IMR-90 (cell line): ENCODE results near the gene SLC12A7. TPM values are rescaled to one million over a fixed set of nuclear protein-coding genes. Genes with fewer than 3 reads are reported as not detected.

Experiments used
- ATAC-seq: fragments of 200-7000 bp; cut with Tn5 transposase; 2 replicates; pipeline ENCODE4 v1.9.1; 2020; ENCODE audit warnings: low read depth, mild to moderate bottlenecking, moderate library complexity
- BruUV-seq: library from RNA; stranded (reverse); fragments of 400-500 nt; replicated peaks from 2 replicates; lab custom pipeline; 2021; lab: Mats Ljungman, UMichigan
- CTCF ChIA-PET: fragments of 300-600 bp; formaldehyde crosslinking; extraction: SDS; loops from one replicate; lab custom pipeline; 2021; ENCODE audit warnings: antibody characterized with exemption; lab: Yijun Ruan, JAX
- POLR2A ChIA-PET: fragments of 300-600 bp; sonication (Branson Sonifier 250); formaldehyde crosslinking; loops from one replicate; lab custom pipeline; 2022; ENCODE audit warnings: antibody characterized with exemption; ENCODE audit not compliant: unreplicated experiment; lab: Charles Lee
- DNase-seq: peaks from one replicate; pipeline ENCODE4 v3.0.0; 2013
- H2AFZ ChIP-seq: replicated peaks from 2 replicates; pipeline ENCODE3; 2013; ENCODE audit warnings: low read length, mild to moderate bottlenecking; ENCODE audit not compliant: poor library complexity
- H2AK5ac ChIP-seq: 2 replicates; pipeline ENCODE4 v1.6.1; 2013; ENCODE audit warnings: low read depth, low read length, inconsistent platforms
- H2AK9ac ChIP-seq: replicated peaks from 2 replicates; pipeline ENCODE3; 2013; ENCODE audit warnings: mild to moderate bottlenecking, low read depth, low read length, moderate library complexity; ENCODE audit not compliant: poor library complexity
- H2BK120ac ChIP-seq: 2 replicates; pipeline ENCODE4 v1.6.1; 2013; ENCODE audit warnings: low read depth, low read length, inconsistent platforms
- H2BK15ac ChIP-seq: 3 replicates; pipeline ENCODE4 v1.6.1; 2013; ENCODE audit warnings: low read depth, low read length, inconsistent platforms
- H2BK20ac ChIP-seq: 2 replicates; pipeline ENCODE4 v1.6.1; 2013; ENCODE audit warnings: low read depth, mild to moderate bottlenecking, inconsistent platforms, low read length, moderate library complexity
- H2BK5ac ChIP-seq: 2 replicates; pipeline ENCODE4 v1.6.1; 2013; ENCODE audit warnings: mild to moderate bottlenecking, low read depth, low read length, inconsistent platforms; ENCODE audit not compliant: poor library complexity, severe bottlenecking
- H3K14ac ChIP-seq: replicated peaks from 2 replicates; pipeline ENCODE4 v1.6.1; 2013; ENCODE audit warnings: low read depth, low read length, inconsistent platforms
- H3K18ac ChIP-seq: 2 replicates; pipeline ENCODE4 v1.6.1; 2013; ENCODE audit warnings: low read depth, low read length, control low read depth
- H3K23ac ChIP-seq: 2 replicates; pipeline ENCODE4 v1.6.1; 2013; ENCODE audit warnings: low read depth, low read length, inconsistent platforms
- H3K27ac ChIP-seq: 2 replicates; pipeline ENCODE4 v1.5.1; 2013; ENCODE audit warnings: mild to moderate bottlenecking, control low read depth, low read length; ENCODE audit not compliant: insufficient read depth
- H3K27me3 ChIP-seq: 2 replicates; pipeline ENCODE4 v1.6.1; 2013; ENCODE audit warnings: low read length; ENCODE audit not compliant: control insufficient read depth, insufficient read depth
- H3K36me3 ChIP-seq: 2 replicates; pipeline ENCODE4 v1.6.1; 2013; ENCODE audit warnings: low read length, mixed read lengths; ENCODE audit not compliant: control insufficient read depth, insufficient read depth
- H3K4ac ChIP-seq: 2 replicates; pipeline ENCODE4 v1.6.1; 2013; ENCODE audit warnings: low read depth, low read length, inconsistent platforms
- H3K4me1 ChIP-seq: 2 replicates; pipeline ENCODE4 v1.6.1; 2013; ENCODE audit warnings: low read length, mixed read lengths; ENCODE audit not compliant: control insufficient read depth, insufficient read depth
- H3K4me2 ChIP-seq: 2 replicates; pipeline ENCODE4 v1.6.1; 2013; ENCODE audit warnings: low read depth, mild to moderate bottlenecking, control low read depth, low read length, moderate library complexity
- H3K4me3 ChIP-seq: 2 replicates; pipeline ENCODE4 v1.5.1; 2013; ENCODE audit warnings: low read depth, mild to moderate bottlenecking, control low read depth, low read length, moderate library complexity; ENCODE audit not compliant: insufficient read depth
- H3K56ac ChIP-seq: 2 replicates; pipeline ENCODE4 v1.6.1; 2013; ENCODE audit warnings: low read length, inconsistent platforms; ENCODE audit not compliant: insufficient read depth; ENCODE audit errors: extremely low read depth
- H3K79me1 ChIP-seq, 2 experiments: 2 replicates each; pipeline ENCODE4 v1.6.1; 2013; ENCODE audit warnings: low read length in 2 of 2, inconsistent platforms in 1 of 2, low read depth in 1 of 2
- H3K9ac ChIP-seq: 2 replicates; pipeline ENCODE4 v1.6.1; 2013; ENCODE audit warnings: low read depth, low read length, control low read depth
- H3K9me1 ChIP-seq: 2 replicates; pipeline ENCODE4 v1.6.1; 2013; ENCODE audit warnings: low read length, inconsistent platforms; ENCODE audit not compliant: insufficient read depth
- H3K9me3 ChIP-seq: 2 replicates; pipeline ENCODE4 v1.6.1; 2013; ENCODE audit warnings: low read length; ENCODE audit not compliant: control insufficient read depth, insufficient read depth
- H4K20me1 ChIP-seq: 2 replicates; pipeline ENCODE4 v1.6.1; 2013; ENCODE audit warnings: low read length, inconsistent platforms; ENCODE audit not compliant: insufficient read depth
- H4K5ac ChIP-seq: 2 replicates; pipeline ENCODE4 v1.6.1; 2013; ENCODE audit warnings: mild to moderate bottlenecking, low read depth, low read length, control low read depth
- H4K8ac ChIP-seq, 2 experiments: 2 replicates each; pipeline ENCODE4 v1.6.1; 2013; ENCODE audit warnings: low read depth in 2 of 2, low read length in 2 of 2, control low read depth in 1 of 2, inconsistent platforms in 1 of 2
- H4K91ac ChIP-seq: 2 replicates; pipeline ENCODE4 v1.6.1; 2013; ENCODE audit warnings: low read depth, low read length, inconsistent platforms; ENCODE audit not compliant: insufficient read depth
- BHLHE40 ChIP-seq: fragments of 150-350 bp; IDR thresholded peaks from 2 replicates; pipeline ENCODE4 v1.6.1; 2016; ENCODE audit warnings: mild to moderate bottlenecking, low read depth, low read length
- CEBPB ChIP-seq: IDR thresholded peaks from 2 replicates; pipeline ENCODE4 v1.6.1; 2012; ENCODE audit warnings: low read depth, low read length, improper control_type of control experiment
- CHD1 ChIP-seq: IDR thresholded peaks from 2 replicates; pipeline ENCODE4 v1.6.1; 2012; ENCODE audit warnings: low read depth, low read length, improper control_type of control experiment
- CTCF ChIP-seq: conservative IDR thresholded peaks from 2 replicates; pipeline ENCODE4 v1.5.1; 2012; ENCODE audit warnings: mild to moderate bottlenecking, low read depth, low read length, improper control_type of control experiment
- ELK1 ChIP-seq: fragments of 150-350 bp; IDR thresholded peaks from 2 replicates; pipeline ENCODE4 v1.6.1; 2016; ENCODE audit warnings: low read depth, mild to moderate bottlenecking, low read length, moderate library complexity, borderline replicate concordance
- FOS ChIP-seq: fragments of 150-350 bp; IDR thresholded peaks from 2 replicates; pipeline ENCODE4 v1.6.1; 2016; ENCODE audit warnings: low read depth, low read length
- MAFK ChIP-seq: IDR thresholded peaks from 2 replicates; pipeline ENCODE4 v1.6.1; 2012; ENCODE audit warnings: low read depth, low read length, improper control_type of control experiment
- MAZ ChIP-seq: IDR thresholded peaks from 2 replicates; pipeline ENCODE4 v1.6.1; 2012; ENCODE audit warnings: low read depth, mild to moderate bottlenecking, low read length, improper control_type of control experiment, moderate library complexity, borderline replicate concordance
- MXI1 ChIP-seq: IDR thresholded peaks from 2 replicates; pipeline ENCODE4 v1.6.1; 2012; ENCODE audit warnings: low read depth, mild to moderate bottlenecking, low read length, moderate library complexity, borderline replicate concordance
- NFE2L2 ChIP-seq: fragments of 150-350 bp; IDR thresholded peaks from 2 replicates; pipeline ENCODE4 v1.6.1; 2016; ENCODE audit warnings: low read depth, mild to moderate bottlenecking, low read length
- POLR2A ChIP-seq: IDR thresholded peaks from 2 replicates; pipeline ENCODE4 v1.6.1; 2012; ENCODE audit warnings: mild to moderate bottlenecking, low read depth, low read length
- RAD21 ChIP-seq: IDR thresholded peaks from 2 replicates; pipeline ENCODE4 v1.6.1; 2012; ENCODE audit warnings: low read length, improper control_type of control experiment
- RCOR1 ChIP-seq: IDR thresholded peaks from 2 replicates; pipeline ENCODE4 v1.6.1; 2012; ENCODE audit warnings: mild to moderate bottlenecking, low read length, improper control_type of control experiment; ENCODE audit not compliant: insufficient replicate concordance
- RFX5 ChIP-seq: IDR thresholded peaks from 2 replicates; pipeline ENCODE4 v1.8.0; 2012; ENCODE audit warnings: low read depth, mild to moderate bottlenecking, low read length, moderate library complexity
- SMC3 ChIP-seq: fragments of 150-350 bp; IDR thresholded peaks from 2 replicates; pipeline ENCODE4 v1.6.1; 2016; ENCODE audit warnings: low read depth, mild to moderate bottlenecking, antibody characterized with exemption, low read length, moderate library complexity
- WGBS, 2 experiments: methylation state at CpG; one replicate each; pipeline versions ENCODE4 v1.1.5 to v1.1.7; 2013; ENCODE audit warnings: missing lambda C conversion rate in 2 of 2; ENCODE audit not compliant: insufficient read length in 1 of 2; ENCODE audit errors: extremely low coverage in 2 of 2; 5-methylcytosine and 5-hydroxymethylcytosine counted together
- dilution Hi-C: fragments of 300-500 bp; cut with HindIII; formaldehyde crosslinking; loops from one replicate; pipeline ENCODE4 v1.14.3; 2018; ENCODE audit warnings: low sequenced_read_pairs; ENCODE audit not compliant: unreplicated experiment
- in situ Hi-C: fragments of 300-500 bp; cut with MboI; formaldehyde crosslinking; loops from 3 replicates; pipeline ENCODE4 v1.14.3; 2019; ENCODE audit warnings: low sequenced_read_pairs, inconsistent platforms, mixed read lengths
- intact Hi-C: fragments of 100-400 bp; cut with micrococcal nuclease; formaldehyde crosslinking; loops from 2 replicates; pipeline ENCODE4 v1.10.0; 2022
- polyA plus RNA-seq, 3 experiments: library from polyadenylated mRNA; depleted of rRNA; stranded (reverse); fragments of >200 nt; gene quantifications; 2 replicates each; pipeline ENCODE4 v1.2.3, GENCODE V29; 2012; ENCODE audit warnings: low replicate concordance in 1 of 3
- total RNA-seq: library from RNA; depleted of rRNA; stranded (reverse); fragments of >200 nt; gene quantifications from 2 replicates; pipeline ENCODE4 v1.2.3, GENCODE V29; 2012
- TF ChIP-seq, protein P1 (sequence below): fragments of 150-350 bp; IDR thresholded peaks from 2 replicates; pipeline ENCODE4 v1.6.1; 2017; ENCODE audit warnings: mild to moderate bottlenecking, antibody characterized with exemption, low read length, low read depth

SLC12A7 gene
- total and polyA plus RNA-seq, 2 of the 4 experiments (the other 2 are of a cell fraction) = 3.0 to 6.1 TPM

- no peaks in the 10 kb centered on the region for H4K20me1 ChIP-seq
- no peak overlapping the region for H3K27ac ChIP-seq
- H3K27me3 ChIP-seq = no peaks in the 10 kb centered on the region
- CTCF ChIA-PET = no interaction called here
- H3K79me1 ChIP-seq = no peaks in the 10 kb centered on the region
- dilution Hi-C loops = no loop called here
- DNase-seq (no peak), ATAC-seq (no peak)
- no peaks in the 10 kb centered on the region for H3K9me1 ChIP-seq
- 93% methylated on average over 14 of the region's 16 CpGs; no CpG with 5 or more reads in 1 of the 2 experiments for WGBS, 2 experiments
- intact Hi-C loops = no loop called here
- no peak overlapping the region for H4K5ac ChIP-seq
- no peaks in the 10 kb centered on the region for H3K4me1 ChIP-seq
- POLR2A ChIA-PET = no interaction called here
- peak overlapping the region; percentile 0 for H2AK9ac ChIP-seq
- no peak overlapping the region for H3K4me2 ChIP-seq
- no peak overlapping the region for H3K14ac ChIP-seq
- H3K9me3 ChIP-seq = no peaks in the 10 kb centered on the region
- H3K23ac ChIP-seq = no peak overlapping the region
- no peak overlapping the region for H2BK15ac ChIP-seq
- no peak overlapping the region for H2BK120ac ChIP-seq
- H3K36me3 ChIP-seq = peaks cover 24% of the 10 kb centered on the region
- H2BK20ac ChIP-seq = no peak overlapping the region
- no peak overlapping the region for H2AFZ ChIP-seq
- no peak overlapping the region for H4K91ac ChIP-seq
- H2AK5ac ChIP-seq = no peak overlapping the region
- H3K56ac ChIP-seq = no peak overlapping the region
- no TSS peak for BruUV-seq
- H3K18ac ChIP-seq = no peak overlapping the region
- H3K9ac ChIP-seq = no peak overlapping the region
- no peak for TF ChIP-seq POLR2A
- TF ChIP-seq FOS = no peak
- no peak for TF ChIP-seq SMC3
- TF ChIP-seq MAFK = no peak
- TF ChIP-seq CTCF = no peak
- TF ChIP-seq CEBPB = no peak
- no peak for TF ChIP-seq RCOR1
- no peak for TF ChIP-seq RFX5
- no peak for TF ChIP-seq MAZ
- no peak for TF ChIP-seq CHD1
- no peak for TF ChIP-seq RAD21
- TF ChIP-seq MXI1 = no peak
- TF ChIP-seq, protein P1, sequence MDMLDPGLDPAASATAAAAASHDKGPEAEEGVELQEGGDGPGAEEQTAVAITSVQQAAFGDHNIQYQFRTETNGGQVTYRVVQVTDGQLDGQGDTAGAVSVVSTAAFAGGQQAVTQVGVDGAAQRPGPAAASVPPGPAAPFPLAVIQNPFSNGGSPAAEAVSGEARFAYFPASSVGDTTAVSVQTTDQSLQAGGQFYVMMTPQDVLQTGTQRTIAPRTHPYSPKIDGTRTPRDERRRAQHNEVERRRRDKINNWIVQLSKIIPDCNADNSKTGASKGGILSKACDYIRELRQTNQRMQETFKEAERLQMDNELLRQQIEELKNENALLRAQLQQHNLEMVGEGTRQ = no peak
- TF ChIP-seq NFE2L2 = no peak
- no peak for TF ChIP-seq BHLHE40
- no peak for TF ChIP-seq ELK1
- H3K4me3 ChIP-seq = no peak overlapping the region
- H4K8ac ChIP-seq = no peak overlapping the region
- in situ Hi-C loops = no loop called here
- no peak overlapping the region for H3K4ac ChIP-seq
- no peak overlapping the region for H2BK5ac ChIP-seq
Observed at GRCh38 chr5:1065891-1066650, 45.8 kb downstream of the SLC12A7 start.
